Measurements from ENCODE around the gene SCO1.
"Not testable (repeated sequence)": the region's sequence is repeated elsewhere in the genome, so short reads cannot be mapped to it uniquely, and the experiment has no call there.

SCO1 gene

DNA sequence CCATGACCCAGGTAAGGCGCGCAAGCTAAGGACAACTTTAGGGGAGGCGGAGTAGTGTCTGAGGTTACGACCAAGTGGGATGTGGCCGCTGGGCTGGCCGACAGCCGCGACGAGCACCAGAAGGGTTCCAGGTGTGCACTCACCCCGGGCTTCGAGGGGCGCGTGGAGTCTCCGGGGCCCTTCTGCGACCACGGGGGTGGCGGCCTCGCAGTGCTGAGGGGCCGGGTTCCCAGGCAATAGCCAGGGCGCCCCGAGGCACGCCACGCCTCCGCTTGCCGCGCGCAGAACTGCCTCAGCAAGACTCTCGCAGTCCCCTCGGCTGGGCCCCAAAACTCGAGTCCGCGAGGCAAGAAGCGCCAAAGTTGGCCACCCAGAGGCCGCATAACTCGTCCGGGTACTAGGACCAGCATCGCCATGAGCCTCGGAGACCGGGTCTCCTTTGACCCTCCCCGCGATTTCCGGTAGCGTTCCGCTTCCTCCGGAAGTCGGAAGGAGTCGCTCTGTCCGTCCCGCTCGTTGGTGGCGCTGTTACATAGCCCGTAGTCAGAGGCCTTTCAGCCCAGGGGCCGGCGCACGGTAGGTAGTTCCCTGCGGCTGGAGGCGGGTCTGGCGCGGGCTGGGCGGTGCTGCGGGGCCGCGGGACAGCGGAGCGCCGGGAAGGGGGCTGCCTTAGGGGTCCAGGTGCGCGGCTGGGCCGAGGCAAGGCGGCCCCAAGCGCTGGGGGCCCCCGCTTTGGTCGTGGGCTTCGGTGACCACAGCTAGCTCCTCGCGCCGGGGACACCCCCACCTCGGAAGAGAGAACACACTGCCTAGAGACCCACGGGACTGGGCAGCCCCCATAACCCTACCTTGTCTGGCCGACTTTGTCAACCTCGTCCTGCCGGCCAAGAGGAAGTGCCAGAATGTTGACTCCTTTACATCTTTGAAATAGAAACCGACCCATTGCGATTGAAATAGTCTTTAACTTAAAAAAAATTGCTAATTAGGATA lies at the start of gene SCO1, which contains the start of gene ADPRM:
Gene SCO1, minus strand, starts transcription at position 442 of the 990 bp plus-strand sequence. Its CDS starts 26 bp downstream, at position 416.
Gene ADPRM, plus strand, starts transcription at position 503 of the 990 bp plus-strand sequence. CDS start 7,333 bp downstream, outside the sequence.
- DNase-seq = peak; percentile 67 to 82 (median 78)

GRCh38 chr17:10745231-10745630 lies 47.9 kb upstream of the SCO1 start:
- no peak for DNase-seq

GRCh38 chr17:10744501-10745000 lies 47.2 kb upstream of the SCO1 start:
- peak in 1 of 4 experiments; percentile 5 for DNase-seq

DNA sequence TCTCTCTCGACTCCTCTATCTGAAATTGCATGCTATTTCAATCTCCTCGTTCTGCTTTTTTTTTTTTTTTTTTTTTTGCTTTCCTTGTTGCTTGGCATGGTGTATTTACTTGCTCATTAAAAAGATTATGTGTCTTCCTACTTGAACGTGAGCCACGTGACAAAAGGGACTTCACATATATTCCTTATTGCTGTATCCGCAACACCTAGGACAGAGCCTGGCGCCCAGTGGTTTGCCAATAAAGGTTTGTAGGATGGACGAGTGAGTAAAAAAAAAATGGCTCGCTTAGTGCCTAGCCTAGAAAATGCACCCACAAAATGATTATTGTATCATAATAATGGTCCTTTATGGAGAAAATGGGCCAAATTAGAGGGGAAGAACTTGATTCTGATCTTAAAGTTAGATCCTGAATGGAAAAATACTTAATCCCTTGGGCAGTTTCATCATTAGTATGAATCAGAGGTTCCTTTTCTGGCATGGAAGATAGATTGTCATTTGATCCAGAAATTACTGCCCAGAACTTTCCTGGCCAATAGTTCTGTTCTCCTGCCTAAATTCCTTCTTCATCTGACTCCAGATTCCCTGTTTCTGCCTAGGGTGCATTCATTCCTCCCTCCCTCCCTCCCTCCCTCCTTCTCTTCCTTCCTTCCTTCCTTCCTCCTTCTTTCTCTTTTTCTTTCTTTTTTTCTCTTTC lies 46.1 kb upstream of the SCO1 start:
- DNase-seq = no peak

- DNase-seq = no peak
Measured at GRCh38 chr17:10742431-10742830, 45.1 kb upstream of the SCO1 start.

DNA sequence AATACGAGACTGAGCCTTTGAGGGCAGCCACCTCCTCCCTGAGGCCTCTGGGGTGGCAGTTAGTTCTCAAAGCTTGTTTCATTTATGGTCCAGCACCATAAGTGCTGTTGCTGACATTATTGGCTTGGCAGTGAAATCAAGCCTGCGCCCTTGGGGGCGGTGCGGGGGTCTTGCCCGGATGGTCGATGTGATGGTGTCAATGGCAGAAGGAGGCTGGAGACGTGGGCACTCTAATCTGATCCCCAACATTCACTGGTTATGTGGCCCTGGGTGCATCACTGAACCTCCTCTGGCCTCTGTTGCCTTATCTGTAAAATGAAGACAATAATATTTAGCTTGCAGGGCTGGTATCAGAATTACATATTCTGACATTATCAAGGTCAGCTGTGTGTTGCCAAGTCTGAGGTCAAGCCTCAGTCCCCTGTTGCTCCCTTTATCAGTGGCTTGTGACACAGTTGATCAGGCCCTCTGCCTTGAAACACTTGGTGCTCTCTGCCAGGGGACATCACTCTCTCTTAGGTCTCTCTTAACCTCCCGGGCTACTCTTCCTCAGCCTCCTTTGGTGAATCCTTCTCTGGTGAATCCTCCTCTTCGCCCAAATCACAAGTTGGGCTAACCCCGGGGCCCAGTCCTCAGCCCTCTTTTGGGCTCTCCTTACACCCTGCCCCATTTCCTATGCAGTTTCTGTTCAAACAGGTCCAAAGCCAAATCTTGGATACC lies 44.2 kb upstream of the SCO1 start:
- DNase-seq = no peak

DNA sequence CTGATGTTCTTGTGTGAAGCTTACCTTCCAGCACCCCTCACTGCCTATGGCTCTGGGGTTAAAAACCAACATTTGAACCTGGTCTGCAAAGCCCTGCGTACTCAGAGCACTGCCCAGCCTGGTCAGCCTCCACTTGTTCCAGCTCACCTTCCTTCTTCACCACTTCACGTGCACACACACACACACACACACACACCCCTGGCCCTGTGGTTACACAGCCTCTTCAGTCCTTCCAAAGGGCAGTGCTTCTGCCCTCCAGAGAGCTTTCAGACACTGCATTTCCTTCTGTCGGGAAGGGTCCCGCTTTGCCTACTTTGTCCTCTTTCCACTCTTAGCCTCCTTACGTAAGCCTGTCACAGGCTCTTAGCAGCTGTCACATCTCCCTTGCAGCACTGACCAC lies 42.1 kb upstream of the SCO1 start:
- DNase-seq = no peak

DNA sequence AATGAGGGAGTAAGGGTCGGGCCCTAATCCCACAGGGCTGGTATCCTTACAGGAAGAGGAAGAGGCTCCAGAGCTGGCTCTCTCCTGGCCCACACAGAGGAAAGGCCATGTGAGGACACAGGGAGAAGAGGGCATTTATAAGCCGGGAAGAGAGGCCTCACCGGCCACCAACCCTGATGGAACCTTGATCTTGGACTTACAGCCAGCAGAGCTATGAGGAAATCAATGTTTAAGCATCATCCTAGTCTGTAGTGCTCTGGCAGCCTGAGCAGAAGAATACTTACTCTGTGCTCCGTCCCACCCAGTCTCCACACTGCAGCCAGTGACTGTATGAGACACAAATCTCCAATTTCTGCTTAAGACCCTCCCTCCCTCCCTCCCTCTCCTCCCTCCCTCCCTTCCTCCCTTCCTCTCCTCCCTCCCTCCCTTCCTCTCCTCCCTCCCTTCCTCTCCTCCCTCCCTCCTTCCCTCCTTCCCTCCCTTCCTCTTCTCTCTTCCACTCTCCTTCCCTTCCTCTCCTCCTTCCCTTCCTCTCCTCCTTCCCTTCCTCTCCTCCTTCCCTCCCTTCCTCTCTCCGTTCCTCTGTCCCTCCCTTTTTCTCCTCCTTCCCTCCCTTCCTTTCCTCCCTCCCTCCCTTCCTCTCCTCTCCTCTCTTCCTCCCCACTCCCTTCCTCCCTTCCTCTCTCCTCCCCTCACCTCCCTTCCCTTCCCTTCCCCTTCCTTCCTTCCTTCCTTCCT lies 41.4 kb upstream of the SCO1 start:
- DNase-seq = no peak

DNA sequence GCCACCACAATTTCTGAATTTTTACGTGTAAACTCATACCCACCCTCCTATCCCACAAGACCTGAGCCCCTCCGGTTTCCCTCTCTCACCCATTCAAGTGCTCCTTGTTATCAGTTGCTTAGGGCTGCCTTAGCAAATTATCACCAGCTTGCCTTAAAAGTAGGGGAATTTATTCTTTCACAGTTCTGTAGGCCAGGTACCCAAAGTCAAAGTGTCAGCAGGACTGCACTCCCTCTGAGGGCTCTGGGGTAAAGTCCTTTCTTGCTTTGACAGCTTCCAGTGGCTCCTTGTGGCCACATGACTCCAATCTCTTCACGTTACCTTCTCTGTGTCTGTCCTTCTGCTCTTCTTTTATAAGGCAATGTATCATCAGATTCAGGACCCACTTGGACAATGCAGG lies 40.4 kb upstream of the SCO1 start:
- no peak for DNase-seq

DNA sequence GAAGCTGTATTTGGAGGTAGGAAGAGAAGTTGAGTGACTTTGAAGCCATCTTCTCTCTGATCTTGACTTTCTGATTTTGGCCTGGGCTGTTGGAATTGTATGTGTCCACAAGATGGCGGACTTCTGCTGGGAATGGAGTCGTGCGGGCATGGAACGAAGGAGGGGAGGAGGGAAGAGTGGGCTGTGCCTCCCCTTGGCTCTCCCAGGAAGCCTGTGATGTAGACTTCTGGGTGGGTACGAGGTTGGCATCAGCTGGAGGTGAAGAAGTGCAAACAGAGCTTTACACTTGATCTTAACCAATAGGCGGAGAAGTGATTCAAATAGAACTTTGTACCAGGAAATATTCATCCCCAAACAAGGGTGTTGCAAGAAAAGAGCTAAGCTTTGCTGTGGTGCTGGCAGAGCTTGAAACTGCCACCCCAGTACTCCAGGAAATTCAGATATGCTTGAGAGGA lies 39.9 kb upstream of the SCO1 start:
- no peak for DNase-seq

DNA sequence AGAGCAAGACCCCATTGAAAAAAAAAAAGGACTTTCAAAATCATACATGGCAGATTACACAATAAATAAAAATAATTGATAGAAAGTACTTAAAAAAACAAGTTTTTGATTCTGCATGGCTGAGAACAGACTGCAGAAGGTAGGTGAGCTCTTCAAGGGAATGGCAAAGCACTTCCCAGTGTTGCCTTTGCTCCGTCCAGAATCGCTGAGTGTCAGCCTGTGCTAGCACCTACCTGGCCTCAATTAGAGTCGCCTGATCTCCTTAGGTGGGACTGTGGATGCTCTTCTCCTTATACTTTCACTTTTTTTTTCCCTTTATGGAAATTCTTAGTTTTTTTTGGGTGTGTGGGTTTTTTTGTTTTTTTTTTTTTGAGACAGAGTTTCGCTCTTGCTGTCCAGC lies 38.5 kb upstream of the SCO1 start:
- no peak for DNase-seq

- DNase-seq = no peak
Measured at GRCh38 chr17:10735251-10735650, 37.9 kb upstream of the SCO1 start.

DNA sequence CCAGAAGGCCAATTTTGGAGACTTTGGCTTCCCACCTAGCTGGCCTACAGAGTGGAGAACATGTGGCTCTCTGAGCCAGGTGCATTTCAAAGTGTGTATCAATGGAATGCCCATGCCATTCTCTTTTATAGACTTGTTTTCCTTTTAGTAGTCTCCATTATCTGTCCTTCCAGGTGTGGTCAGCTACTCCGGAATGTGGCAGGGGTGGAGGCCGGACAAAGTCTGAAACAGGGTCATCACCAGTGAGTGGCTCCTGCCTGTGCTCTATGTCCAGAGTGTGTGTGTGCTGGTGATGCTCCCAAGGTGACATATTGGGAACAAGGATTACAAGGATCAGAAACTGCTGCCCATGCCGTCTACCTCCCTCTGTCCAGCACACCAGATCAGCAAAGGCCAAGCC lies 36.3 kb upstream of the SCO1 start:
- no peak for DNase-seq

GRCh38 chr17:10732121-10732520 lies 34.8 kb upstream of the SCO1 start:
- DNase-seq = not testable (repeated sequence)

- DNase-seq = no peak
Measured at GRCh38 chr17:10731408-10731879, 34.1 kb upstream of the SCO1 start.

DNA sequence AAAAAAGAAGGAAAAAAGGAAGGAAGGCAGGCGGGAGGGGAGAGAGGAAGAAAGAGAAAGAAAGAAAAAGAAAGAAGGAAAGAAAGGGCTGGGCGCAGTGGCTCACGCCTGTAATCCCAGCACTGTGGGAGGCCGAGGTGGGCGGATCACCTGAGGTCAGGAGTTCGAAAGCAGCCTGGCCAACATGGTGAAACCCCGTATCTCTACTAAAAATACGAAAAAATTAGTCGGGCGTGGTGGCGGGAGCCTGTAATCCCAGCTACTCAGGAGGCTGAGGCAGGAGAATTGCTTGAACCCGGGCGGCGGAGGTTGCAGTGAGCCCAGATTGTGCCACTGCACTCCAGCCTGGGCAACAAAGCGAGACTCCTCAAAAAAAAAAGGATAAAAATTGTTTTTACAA lies 32.9 kb upstream of the SCO1 start:
- DNase-seq = not testable (repeated sequence)

GRCh38 chr17:10729334-10730193 lies 32.2 kb upstream of the SCO1 start, which contains the start of gene TMEM220:
TMEM220 (minus strand) TSS chr17:10730023; CDS start chr17:10729851, 172 bp downstream.
- DNase-seq = peak in 2 of 4 experiments; percentile 12 to 40

DNA sequence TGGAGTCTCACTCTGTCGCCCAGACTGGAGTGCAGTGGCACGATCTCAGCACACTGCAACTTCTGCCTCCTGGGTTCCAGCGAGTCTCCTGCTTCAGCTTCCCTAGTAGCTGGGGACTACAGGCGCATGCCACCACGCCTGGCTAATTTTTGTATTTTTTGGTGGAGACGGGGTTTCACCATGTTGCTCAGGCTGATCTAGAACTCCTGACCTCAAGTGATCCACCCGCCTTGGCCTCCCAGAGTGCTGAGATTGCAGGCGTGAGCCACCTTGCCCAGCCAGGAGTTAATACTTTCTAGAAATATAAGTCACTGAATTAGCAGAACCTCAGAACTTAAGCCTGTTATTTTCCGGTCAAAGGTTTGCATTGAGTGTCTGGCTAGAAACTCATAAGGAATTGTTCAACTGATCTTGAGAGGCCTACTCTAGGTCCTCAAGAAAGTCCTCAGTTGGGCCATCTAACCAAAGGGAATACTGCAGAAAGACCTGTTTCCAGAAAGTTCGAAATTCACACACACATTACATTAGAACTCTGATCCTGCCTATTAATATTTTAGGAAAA lies 31.1 kb upstream of the SCO1 start:
- DNase-seq = no peak

GRCh38 chr17:10727192-10727591 lies 29.9 kb upstream of the SCO1 start:
- no peak for DNase-seq

DNA sequence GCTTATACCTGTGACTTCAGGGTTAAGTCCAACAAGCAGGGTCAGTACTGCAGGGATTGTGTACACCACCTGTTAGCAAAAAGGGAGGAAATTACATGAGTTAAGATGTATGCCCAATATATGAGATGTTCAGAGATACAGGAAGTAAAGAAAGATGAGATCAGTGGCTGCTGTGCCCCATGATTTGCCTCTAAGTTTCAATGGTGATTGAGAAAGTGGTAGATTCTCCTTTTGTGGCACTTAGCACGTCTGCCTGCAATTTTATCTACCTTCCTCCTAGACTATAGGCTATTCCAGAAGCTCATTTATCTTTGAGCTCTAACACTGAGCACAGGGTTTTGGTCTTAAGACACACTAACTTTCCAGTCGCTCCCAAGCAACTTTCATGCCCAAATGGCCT lies 28.9 kb upstream of the SCO1 start:
- no peak for DNase-seq
